Middle frontal gyrus (tissue), 1 donor: ENCODE measurements around the gene THOP1.

ENCODE experiments used
- DNase-seq: peaks from one replicate; pipeline ENCODE4 v3.0.0-alpha.2; 2015; ENCODE audit warnings: low spot score; ENCODE audit errors: extremely low spot score

The THOP1 gene

DNA sequence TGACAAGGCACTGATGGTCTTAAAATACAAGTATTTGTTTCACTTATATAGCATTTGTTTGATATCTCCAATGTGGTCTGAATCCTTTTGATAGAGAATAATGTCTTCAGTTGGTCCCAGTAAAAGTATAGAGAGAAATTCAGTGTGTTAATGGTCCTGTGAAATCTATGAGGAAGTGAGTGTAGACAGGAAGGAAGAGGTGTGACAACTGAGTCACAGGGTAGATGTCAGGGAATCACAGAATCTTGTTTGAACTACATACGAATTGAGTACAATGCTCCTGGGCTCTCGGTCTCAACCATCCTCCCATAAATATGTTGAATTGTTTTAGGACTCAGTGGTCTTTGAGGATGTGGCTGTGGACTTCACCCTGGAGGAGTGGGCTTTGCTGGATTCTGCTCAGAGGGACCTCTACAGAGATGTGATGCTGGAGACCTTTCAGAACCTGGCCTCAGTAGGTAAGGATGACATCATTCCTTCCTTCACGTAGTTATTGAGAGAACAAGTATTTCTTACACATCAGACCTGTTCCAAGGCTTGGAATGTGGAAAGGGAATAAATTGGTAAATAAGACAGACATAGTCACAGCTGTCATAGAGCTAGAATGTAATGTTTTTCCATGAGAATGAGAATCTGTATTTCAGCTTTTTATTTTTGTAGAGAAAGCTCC is 65.1 kb downstream of the THOP1 start:
- no peak for DNase-seq

DNA sequence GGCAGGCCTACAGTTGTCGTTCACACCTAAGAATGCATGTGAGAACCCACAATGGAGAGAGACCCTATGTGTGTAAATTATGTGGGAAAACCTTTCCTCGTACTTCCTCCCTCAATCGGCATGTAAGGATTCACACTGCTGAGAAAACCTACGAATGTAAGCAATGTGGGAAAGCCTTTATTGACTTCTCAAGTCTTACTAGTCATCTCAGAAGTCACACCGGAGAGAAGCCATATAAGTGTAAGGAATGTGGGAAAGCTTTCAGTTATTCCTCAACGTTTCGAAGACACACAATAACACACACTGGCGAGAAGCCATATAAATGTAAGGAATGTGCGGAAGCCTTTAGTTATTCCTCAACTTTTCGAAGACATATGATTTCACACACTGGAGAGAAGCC is 67.3 kb downstream of the THOP1 start:
- no peak for DNase-seq

DNA sequence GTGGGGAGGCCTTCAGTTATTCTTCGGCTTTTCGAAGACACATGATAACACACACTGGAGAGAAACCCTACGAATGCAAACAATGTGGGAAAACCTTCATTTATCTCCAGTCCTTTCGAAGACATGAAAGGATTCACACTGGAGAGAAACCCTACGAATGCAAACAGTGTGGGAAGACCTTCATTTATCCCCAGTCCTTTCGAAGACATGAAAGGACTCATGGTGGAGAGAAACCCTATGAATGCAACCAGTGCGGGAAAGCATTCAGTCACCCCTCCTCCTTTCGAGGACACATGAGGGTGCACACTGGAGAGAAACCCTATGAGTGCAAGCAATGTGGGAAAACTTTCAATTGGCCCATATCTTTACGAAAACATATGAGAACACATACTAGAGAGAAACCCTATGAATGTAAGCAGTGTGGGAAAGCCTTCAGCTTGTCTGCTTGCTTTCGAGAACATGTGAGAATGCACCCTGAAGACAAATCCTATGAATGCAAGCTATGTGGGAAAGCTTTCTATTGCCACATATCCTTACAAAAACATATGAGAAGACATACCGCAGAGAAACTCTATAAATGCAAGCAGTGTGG is 67.8 kb downstream of the THOP1 start:
- DNase-seq = no peak

DNA sequence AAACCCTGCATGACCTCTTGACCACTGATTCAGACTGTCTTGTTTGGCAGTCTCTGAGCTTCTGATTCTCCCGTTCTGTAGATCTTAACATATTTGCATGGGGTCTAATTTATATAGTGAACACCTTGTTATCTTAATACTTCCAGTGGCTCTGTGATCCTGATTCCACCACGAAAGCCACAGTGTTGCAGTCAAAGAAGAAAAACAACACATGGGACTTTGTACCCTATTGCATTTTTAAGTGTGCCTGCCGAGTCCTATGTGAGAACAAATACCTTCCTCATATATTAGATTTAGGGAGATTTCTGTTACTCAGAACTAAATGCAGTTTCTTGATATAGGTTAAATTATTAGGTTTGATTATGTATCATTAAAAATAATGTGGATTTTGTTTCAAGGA is 69.5 kb downstream of the THOP1 start:
- no peak for DNase-seq

DNA sequence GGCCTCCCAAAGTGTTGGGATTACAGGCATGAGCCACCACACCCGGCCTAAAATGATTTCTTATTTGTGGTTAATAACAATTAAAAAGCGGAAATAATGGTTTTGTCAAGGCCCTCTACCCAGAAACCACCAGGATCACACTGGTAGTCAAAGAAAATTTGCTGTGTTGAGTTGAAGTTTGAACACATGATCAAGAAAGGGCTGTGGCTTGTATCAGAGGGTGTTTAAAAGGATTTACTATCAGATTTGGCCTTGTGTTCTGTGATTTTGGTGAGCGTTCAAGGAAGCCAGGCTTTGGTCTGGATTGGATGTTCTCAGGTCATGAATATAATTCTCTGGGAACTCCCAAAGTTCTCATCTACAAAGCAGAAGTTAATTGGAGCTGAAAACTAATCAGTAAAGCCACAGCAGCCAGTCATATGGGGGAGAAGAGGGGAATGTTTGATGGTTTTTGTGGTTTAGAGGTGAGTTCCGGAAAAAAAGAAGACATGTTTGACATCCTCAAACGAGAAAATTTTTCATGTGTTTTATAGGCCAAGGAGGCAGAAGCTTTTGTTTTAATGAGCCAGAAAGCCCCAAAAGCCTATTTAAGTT is 71.3 kb downstream of the THOP1 start:
- no peak for DNase-seq

DNA sequence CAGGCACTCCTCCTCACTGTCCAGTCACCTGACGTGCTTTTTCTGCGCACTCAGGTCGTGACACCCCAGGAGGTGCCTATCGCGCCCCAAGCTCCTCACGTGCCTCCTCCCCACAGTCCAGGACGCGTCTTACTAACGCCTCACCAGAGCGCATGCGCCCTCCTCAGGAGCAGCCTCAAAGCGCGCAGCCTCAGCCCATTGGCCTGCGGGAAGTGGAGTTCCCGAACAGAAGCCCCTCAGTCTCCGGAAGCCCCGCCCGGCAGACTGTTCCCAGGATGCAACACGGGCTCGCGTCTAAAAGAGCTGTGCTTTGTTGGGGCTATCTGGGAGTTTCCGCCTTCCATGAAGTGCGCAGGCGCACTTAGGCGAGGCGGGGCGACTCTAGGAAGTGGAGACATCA is 73.6 kb downstream of the THOP1 start:
- DNase-seq = no peak

DNA sequence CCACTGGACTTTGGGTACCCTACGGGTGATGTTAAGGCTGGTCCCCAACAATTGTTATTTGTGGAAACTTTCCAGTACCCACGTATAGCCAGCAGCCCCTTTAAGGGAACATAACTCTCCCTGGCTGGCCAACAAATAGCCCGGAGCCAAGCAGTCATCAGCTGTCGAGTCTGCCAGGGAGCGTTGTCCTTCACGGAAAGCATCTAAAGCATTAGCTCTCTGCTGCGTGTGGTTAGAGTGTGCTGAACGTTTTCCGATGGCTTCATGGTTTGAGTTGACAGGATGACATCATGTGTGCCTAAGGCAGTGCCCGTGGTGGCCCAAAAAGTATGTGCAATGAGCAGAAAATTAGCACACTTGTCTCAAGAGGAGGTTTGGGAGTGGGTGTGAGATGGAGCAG is 78.5 kb downstream of the THOP1 start:
- DNase-seq = no peak
